ENCODE measurements around the gene ATP2A2.
"Not testable (repeated sequence)": the region's sequence is repeated elsewhere in the genome, so short reads cannot be mapped to it uniquely, and the experiment has no call there.

DNA sequence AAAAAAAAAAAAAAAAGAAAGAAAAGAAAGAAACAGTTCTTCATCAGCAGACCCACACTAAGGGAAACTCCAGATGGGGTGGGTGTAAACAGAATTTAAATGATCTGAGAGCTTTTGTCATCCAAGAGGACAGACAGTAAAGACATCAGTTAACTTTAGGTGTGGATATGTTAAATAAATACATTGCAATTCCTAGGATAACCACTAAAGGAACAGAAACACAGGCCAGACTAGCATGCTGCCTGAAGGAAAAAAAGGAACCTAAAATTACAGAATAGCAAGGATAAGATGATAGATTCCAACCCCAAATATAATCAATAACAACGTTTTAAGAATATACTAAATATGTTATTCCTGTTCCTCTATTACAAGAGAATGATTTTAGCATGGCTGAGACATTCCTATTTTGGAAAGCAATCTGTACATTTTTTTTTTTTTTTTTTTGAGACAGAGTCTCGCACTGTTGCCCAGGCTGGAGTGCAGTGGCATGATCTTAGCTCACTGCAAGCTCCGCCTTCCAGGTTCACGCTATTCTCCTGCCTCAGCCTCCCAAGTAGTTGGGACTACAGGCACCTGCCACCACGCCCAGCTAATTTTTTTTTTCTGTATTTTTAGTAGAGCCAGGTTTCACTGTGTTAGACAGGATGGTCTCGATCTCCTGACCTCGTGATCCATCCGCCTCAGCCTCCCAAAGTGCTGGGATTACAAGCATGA, 77.5 kb downstream of the ATP2A2 start:
- not testable (repeated sequence) for TF ChIP-seq EZH2 (IDR thresholded peaks at IDR 0.05; ENCODE audit: borderline replicate concordance, low read length)
- TF ChIP-seq, protein P1, sequence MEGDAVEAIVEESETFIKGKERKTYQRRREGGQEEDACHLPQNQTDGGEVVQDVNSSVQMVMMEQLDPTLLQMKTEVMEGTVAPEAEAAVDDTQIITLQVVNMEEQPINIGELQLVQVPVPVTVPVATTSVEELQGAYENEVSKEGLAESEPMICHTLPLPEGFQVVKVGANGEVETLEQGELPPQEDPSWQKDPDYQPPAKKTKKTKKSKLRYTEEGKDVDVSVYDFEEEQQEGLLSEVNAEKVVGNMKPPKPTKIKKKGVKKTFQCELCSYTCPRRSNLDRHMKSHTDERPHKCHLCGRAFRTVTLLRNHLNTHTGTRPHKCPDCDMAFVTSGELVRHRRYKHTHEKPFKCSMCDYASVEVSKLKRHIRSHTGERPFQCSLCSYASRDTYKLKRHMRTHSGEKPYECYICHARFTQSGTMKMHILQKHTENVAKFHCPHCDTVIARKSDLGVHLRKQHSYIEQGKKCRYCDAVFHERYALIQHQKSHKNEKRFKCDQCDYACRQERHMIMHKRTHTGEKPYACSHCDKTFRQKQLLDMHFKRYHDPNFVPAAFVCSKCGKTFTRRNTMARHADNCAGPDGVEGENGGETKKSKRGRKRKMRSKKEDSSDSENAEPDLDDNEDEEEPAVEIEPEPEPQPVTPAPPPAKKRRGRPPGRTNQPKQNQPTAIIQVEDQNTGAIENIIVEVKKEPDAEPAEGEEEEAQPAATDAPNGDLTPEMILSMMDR (conservative IDR thresholded peaks at IDR 0.05 in 1 of 2, IDR thresholded peaks at IDR 0.05 in 1 of 2; ENCODE audit: extremely low read depth in 1 of 2, insufficient read depth in 1 of 2, low read depth in 1 of 2, low read length in 2 of 2), result peak; percentile 17 to 32

All from mammary epithelial cell (primary cell).